Brain microvascular endothelial cell (primary cell): ENCODE results near the gene DPP9.

Experiments used
- DNase-seq: peaks from one replicate; pipeline ENCODE4 v3.0.0-alpha.2; 2020
- H3K27ac ChIP-seq: fragments of 250-450 bp; sonication (Bioruptor Pico); 2 replicates; pipeline ENCODE4 v1.5.1; 2020; ENCODE audit warnings: mild to moderate bottlenecking, moderate library complexity
- H3K27me3 ChIP-seq: fragments of 250-450 bp; sonication (Bioruptor Pico); replicated peaks from 2 replicates; pipeline ENCODE4 v1.5.1; 2020; ENCODE audit warnings: mild to moderate bottlenecking
- H3K36me3 ChIP-seq: fragments of 250-450 bp; sonication (Bioruptor Pico); replicated peaks from 2 replicates; pipeline ENCODE4 v1.5.1; 2020; ENCODE audit warnings: mild to moderate bottlenecking
- H3K4me3 ChIP-seq: 2 replicates; pipeline ENCODE4 v1.5.1; 2011; ENCODE audit warnings: low read depth, mild to moderate bottlenecking, control low read depth, low read length, moderate library complexity
- CTCF ChIP-seq: IDR thresholded peaks from 2 replicates; pipeline ENCODE4 v1.5.1; 2011; ENCODE audit warnings: low read depth, mild to moderate bottlenecking, moderate library complexity, low read length, control low read depth, inconsistent platforms; ENCODE audit errors: missing control alignments
- in situ Hi-C: cut with HindIII; loops from 2 replicates; pipeline ENCODE4 v1.10.0; 2017; ENCODE audit warnings: low sequenced_read_pairs, low pct_ligation_motif_present

The DPP9 gene

GRCh38 chr19:4695224-4695731 is 28.4 kb downstream of the DPP9 start:
- no peak for DNase-seq

GRCh38 chr19:4694211-4694987 is 29.2 kb downstream of the DPP9 start:
- TF ChIP-seq CTCF = no peak
- DNase-seq = peak; percentile 96
- Histone ChIP-seq H3K4me3 (no peak overlapping the region), H3K27ac (peak overlapping the region; percentile 89), H3K36me3 (peaks cover 83% of the 10 kb centered on the region), H3K27me3 (no peaks in the 10 kb centered on the region)
- in situ Hi-C loops = no loop called here

More at GRCh38 chr19:4695224-4695731, 28.4 kb downstream of the DPP9 start:
- Histone ChIP-seq H3K4me3 (no peak overlapping the region), H3K27ac (peak overlapping the region; percentile 89), H3K27me3 (no peaks in the 10 kb centered on the region), H3K36me3 (peaks cover 83% of the 10 kb centered on the region)
- no peak for TF ChIP-seq CTCF
- in situ Hi-C loops = no loop called here

GRCh38 chr19:4693471-4694121 is 30.0 kb downstream of the DPP9 start:
- no peak for DNase-seq
- H3K4me3 ChIP-seq = no peak overlapping the region
- no peak for TF ChIP-seq CTCF
- in situ Hi-C loops = no loop called here
- H3K27ac ChIP-seq = peak overlapping the region; percentile 89
- H3K36me3 ChIP-seq = peaks cover 83% of the 10 kb centered on the region
- H3K27me3 ChIP-seq = no peaks in the 10 kb centered on the region

- Histone ChIP-seq H3K27ac (no peak overlapping the region), H3K4me3 (no peak overlapping the region), H3K27me3 (no peaks in the 10 kb centered on the region), H3K36me3 (peaks cover 83% of the 10 kb centered on the region)
- TF ChIP-seq CTCF = no peak
- in situ Hi-C loops = no loop called here
- no peak for DNase-seq
Observed at GRCh38 chr19:4693078-4693350, 30.6 kb downstream of the DPP9 start.

GRCh38 chr19:4692251-4693077 is 31.2 kb downstream of the DPP9 start:
- in situ Hi-C loops = no loop called here
- DNase-seq = no peak
- no peak for TF ChIP-seq CTCF
- Histone ChIP-seq H3K27ac (no peak overlapping the region), H3K4me3 (no peak overlapping the region), H3K27me3 (no peaks in the 10 kb centered on the region), H3K36me3 (peaks cover 82% of the 10 kb centered on the region)
